Hindlimb muscle (tissue), 1 donor: ENCODE measurements around the gene RPS8. TPM values are rescaled to one million over a fixed set of nuclear protein-coding genes. Genes with fewer than 3 reads are reported as not detected.
"Not testable (repeated sequence)": the region's sequence is repeated elsewhere in the genome, so short reads cannot be mapped to it uniquely, and the experiment has no call there.

Experiments used
- DNase-seq: peaks from one replicate; pipeline ENCODE4 v3.0.0-alpha.2; 2013
- polyA plus RNA-seq: library from polyadenylated mRNA; unstranded; fragments of 120-200 nt; gene quantifications from one replicate; pipeline ENCODE4 v1.2.1, GENCODE V29; 2013; ENCODE audit not compliant: insufficient read length

Gene RPS8
- polyA plus RNA-seq, 1 donor = 2,950 TPM

DNA sequence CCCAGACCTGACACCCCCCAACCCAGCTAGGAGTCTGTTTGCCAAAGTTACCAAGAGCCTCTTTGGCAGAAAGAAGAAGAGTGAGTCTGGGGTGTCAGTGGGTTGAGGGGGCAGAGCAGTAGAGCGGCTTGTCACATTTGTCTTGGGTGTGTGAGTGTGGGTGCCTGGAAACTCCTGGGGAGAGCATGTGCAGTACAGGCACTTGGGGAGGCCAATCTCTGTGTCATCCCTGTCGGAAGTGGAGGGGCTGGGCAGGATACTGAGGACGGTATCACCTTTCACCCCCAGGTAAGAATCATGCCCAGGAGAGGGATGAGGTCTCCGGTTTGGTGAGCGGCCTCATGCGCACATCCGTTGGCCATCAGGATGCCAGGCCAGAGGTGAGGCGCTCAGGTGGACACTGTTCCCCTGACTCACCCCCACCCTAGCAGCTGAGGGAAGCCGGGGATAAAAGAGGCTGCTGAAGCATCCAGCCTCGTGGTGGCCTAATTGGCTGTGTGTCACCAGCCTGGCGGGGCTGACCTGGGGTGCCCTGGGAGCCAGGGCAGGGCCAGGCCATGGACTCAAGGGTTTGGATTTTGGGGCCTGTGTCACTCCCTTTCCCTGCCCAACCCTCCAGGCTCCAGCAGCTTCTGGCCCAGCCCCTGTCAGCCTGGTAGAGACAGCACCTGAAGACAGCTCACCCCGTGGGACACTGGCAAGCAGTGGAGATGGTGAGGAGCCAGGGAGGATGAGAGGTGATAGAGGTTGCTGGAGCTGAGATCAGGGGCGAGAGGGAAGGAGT, 28.2 kb downstream of the RPS8 start:
- DNase-seq = no peak

DNA sequence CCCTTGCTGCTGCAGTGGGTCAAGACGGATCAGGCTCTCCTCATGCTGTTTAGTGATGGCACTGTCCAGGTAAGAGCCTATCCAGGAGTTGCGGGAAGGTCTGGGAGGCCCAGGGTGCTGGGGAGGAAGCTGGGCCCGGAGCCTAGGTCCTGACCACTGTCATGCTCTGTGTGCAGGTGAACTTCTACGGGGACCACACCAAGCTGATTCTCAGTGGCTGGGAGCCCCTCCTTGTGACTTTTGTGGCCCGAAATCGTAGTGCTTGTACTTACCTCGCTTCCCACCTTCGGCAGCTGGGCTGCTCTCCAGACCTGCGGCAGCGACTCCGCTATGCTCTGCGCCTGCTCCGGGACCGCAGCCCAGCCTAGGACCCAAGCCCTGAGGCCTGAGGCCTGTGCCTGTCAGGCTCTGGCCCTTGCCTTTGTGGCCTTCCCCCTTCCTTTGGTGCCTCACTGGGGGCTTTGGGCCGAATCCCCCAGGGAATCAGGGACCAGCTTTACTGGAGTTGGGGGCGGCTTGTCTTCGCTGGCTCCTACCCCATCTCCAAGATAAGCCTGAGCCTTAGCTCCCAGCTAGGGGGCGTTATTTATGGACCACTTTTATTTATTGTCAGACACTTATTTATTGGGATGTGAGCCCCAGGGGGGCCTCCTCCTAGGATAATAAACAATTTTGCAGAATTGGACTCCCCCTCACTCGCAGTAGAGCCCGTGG, 30.1 kb downstream of the RPS8 start:
- DNase-seq = no peak

DNA sequence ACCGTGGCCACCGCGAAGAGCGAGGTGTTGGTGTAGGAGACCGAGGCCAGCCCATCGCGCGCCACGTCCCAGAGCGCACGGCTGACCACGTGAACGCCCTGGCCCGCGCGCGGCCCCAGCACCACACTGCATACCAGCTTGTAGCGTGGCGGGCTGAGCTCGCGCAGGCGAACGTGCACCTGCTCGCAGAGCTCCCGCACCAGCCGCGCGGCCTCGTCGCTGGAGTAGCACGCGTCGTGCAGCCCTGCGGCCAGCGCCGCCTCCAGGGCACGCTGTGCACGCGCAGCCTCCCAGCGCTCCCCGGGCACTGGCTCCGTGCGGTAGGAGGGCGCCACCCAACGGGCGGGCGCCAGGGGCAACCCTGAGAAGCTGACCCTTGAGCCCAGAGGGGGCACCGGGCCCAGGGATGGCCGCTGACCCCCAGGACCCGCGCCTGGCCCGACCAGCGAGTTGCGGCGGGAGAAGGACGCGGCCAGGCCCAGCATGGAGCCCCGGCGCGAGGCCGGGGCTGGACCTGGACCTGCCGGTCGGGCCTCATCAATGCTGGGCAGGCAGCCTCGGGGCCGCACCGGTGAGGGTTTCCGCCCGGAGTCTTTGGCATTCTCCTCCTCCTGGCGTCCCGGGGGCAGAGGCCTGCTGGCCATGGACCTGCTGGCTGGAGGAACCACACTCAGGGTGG, 30.8 kb downstream of the RPS8 start:
- DNase-seq = no peak

DNA sequence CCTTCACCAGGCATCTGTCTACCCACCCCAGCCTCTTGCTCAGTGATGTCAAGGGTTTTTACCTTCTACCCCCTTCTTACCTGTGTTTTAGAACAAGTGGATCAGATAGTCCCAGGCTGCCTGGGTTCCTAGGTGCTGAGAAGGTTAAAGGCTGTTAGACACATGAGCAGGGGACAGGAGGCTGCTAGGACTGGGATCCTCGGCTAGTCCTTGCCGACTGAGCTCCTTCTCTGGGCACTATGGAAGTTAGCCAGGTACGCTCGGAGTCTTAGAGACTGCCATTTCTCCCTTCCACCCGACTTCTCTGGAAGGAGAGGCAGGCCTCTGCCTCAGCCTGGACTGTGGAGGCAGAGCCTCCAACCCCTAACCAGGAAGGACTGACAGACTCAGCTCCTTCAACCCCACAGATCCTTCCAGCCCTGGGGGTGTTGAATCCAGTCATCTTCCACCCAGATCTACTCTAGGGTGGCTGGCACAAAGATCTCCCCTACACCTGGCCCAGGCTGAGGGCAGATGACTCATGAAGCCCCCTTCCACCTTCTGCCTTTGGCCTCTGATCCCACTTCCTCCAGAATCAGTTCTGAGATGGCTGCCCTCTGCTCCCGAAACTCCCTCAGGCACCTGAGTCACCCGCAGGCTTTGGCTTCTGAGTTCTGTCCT, 31.5 kb downstream of the RPS8 start, which contains the start of gene DYNLT4:
Gene DYNLT4 (minus strand): TSS at position 648 of the 660 bp plus-strand sequence. CDS start 683 bp downstream, outside the sequence.
- DNase-seq = no peak

DNA sequence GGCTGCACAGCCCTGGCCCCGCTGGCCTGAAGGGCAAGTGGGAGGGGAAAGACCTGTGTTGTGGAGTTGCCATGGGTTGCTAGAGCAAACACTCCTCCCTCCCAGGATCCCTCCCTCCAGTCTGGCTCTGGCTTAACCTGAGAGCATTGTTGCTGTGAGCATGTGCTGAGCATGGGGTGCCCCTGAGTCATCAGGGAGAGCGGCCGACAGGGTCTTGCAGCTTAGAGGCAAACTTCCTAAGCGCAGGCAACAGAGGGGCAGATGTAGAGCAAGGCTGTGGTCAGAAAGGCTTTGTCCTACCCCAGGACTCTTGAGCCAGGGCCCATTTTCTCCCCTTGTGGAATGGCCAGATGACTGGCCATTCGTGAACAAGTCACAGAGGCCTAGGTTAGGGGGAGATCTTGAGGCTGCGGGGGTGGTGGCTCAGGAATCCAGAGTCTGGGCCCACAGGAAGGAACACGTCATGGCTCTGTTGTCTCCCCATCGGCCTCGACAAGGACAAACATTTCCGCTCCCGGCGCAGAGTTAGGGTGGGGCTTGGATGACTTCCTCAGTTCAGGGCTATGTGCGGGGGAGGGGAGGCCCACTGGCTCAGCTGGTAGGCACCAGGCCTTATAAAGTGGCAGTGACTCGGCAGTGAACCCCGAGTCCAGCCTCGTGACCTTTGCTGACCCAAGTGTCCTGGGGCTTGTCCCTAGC, 32.2 kb downstream of the RPS8 start:
- peak; percentile 95 for DNase-seq

DNA sequence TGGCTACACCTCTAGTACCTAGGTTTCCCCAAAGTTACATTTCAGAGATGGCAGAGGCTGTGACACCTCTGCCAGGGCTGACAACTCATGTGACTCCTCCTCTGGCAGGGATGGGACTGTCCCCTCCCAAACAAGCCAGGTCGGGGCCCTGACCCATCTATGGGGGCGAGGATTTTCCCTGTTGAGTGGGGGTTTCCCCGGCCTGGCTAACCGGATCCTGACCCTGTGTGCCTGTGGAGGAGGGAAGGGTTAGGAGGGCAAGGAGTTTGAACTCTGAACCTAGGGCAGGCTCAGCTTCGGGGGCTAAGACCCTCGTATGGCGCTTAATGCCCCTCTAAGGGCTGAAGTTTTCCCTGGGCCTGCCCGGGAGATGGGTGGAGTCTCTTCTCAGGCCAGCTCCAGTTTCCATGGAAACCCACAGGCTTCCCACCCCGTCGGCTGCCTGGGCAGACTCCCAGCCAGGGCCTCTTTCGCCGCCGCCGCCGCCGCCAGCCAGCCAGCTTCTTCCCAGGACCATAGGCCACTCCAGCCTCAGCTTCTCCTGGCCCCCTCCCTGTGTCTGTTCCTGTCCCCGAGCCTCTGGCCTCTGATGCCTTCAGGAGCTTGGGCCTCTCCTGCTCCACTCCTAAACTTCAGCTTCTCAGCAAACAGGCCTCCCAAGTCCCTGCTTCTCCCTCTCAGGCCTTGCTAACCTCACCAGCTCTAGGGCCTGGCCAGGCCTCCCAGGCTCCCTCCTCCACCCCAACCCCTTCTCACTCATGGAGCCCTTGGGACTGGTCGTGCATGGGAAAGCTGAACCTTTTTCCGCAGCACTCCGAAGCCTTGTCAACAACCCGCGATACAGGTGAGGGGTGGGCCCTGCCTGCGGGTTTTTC, 33.0 kb downstream of the RPS8 start, which contains the start of gene BTBD19:
Gene BTBD19 (plus strand): TSS at position 461 of the 875 bp plus-strand sequence. CDS start 298 bp downstream, at position 759.
- peak; percentile 90 for DNase-seq

DNA sequence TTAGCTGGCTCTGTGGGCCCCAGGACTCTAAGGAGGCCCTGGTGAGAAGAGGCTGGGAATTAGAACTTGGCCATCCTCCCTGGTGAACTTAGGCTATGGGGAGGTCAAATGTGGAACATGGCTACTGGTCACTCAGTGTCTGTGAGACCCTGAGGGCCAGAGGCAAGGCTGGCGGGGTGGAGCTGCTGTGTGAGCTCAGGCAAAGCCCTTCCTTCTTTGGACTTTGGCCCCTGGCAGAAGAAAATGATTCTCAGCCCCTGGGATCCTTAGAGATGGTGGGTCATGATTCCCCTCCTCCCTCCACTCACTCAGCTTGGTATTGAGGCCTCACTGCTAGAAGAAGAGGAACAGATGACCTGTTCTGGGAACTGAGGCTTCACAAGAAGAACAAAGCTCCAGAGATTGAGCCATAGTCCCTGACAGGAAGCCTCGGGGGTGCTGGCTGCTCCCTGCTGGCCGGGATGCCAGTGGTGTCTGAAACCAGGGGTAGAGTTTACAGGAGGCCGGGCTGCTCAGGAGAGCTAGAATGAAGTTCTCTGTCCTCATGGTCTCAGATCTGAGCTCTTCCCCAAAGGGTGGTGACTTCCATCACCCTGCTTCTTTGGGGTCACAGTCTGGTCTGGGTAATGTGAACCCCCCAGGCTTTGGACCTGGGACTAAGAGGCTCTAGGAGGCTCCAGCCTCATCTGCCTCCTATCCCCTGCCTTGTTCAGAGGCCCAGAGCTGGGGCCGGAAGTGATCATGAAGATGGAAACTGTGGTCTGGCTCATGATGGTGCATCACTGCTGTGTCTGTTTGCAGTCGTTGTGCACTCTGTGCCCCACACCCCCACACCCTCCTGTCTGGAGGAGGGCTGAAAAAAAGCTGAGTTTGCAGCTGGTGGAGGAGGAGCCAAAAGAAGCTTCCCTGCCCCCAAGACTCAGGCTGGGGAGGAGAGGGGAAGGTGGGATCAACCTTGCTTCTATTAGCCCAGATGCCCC, 33.9 kb downstream of the RPS8 start:
- DNase-seq = peak; percentile 59

DNA sequence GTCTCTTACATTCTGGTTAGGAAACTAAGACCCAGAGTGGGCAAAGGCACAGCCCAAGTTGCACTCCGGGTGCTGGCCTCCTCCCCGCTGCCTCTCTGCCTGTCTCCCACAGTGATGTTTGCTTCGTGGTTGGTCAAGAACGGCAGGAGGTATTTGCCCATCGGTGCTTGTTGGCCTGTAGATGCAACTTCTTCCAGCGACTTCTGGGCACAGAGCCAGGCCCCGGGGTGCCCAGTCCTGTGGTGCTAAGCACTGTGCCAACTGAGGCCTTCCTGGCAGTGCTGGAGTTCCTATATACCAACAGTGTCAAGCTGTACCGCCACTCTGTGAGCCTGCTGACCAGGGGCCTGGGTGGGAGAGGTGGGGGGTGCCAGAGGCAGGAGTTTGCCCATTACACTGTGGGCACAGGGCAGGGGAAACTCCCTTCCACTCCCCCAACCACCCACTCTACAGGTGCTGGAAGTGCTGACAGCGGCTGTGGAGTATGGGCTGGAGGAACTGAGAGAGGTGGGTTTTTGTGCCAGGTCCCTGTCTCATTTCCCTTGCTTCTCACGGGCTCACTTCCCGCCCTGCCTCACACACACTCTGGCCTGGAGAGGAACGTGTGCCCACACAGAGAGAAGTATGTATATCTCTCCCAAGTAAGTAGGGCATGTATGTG, 34.9 kb downstream of the RPS8 start:
- DNase-seq = no peak

DNA sequence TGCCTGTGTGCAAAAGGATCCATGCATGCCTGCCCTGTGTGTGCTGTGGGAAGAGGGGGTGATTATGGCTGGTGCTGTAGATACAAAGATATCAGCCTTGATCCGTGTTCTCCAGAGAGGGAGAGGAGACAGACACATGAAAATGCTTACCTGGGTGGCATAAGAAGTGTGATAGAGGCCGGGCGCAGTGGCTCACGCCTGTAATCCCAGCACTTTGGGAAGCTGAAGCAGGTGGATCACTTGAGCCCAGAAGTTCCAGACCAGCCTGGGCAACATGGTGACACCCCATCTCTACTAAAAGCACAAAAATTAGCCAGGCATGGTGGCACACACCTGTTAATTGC, 35.4 kb downstream of the RPS8 start:
- DNase-seq = not testable (repeated sequence)

DNA sequence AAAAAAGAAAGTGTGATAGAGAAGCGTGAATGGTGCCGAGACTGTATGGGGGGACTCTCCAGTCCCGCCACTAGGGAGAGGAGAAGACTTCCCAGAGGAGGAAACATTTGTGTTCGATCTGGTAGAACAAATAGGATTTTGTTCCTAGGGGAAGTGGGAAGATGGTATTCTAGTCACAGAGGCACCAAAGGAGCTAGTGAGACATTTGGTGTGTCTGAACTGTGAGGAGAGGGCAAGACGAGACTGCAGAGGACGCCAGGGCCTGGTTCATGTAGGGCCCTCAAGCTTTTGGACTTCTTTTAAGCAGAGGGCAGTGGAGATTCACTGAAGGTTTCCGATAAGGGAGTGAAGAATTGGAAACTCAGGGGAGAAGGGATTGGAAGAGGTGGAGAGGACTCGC, 35.9 kb downstream of the RPS8 start:
- DNase-seq = no peak

DNA sequence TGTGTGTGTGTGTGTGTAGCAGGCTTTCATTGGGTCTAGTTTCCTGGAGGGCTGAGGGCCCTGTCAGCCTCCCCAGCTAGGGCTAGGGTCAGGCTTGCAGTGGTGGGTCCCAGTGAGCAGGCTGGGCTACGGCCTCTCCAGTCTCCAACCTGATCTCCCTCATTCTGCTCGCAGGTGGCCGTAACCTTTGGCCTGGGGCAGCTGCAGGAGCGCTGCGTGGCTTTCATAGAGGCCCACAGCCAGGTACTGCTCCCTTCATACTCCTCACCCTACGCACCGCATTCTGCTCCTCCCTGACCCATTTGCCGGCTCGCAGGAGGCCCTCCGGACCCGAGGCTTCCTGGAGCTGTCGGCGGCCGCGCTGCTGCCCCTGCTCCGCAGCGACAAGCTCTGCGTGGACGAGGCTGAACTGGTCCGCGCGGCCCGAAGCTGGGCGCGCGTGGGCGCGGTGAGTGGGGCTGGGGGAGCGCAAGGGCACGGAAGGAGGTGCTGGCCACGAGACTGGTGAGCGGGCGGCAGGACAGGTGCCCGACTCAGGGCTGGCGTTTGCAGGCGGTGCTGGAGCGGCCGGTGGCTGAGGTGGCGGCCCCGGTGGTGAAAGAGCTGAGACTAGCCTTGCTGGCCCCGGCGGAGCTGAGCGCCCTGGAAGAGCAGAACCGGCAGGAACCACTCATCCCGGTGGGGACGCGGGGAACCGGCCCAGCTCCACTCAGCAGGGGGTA, 37.6 kb downstream of the RPS8 start:
- no peak for DNase-seq

DNA sequence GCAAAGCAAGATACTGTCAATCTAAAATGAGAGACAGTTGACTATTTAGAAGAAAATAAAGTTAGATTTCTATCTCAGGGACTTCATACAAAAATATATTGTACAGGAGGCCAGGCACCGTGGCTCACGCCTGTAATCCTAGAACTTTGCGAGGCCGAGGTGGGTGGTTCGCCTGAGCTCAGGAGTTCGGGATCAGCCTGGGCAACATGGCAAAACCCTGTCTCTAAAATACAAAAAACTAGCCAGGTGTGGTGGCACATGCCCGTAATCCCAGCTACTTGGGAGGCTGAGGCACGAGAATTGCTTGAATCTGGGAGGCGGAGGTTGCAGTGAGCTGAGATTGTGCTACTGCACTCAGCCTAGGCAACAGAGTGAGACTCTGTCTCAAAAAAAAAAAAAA, 40.6 kb downstream of the RPS8 start:
- not testable (repeated sequence) for DNase-seq

DNA sequence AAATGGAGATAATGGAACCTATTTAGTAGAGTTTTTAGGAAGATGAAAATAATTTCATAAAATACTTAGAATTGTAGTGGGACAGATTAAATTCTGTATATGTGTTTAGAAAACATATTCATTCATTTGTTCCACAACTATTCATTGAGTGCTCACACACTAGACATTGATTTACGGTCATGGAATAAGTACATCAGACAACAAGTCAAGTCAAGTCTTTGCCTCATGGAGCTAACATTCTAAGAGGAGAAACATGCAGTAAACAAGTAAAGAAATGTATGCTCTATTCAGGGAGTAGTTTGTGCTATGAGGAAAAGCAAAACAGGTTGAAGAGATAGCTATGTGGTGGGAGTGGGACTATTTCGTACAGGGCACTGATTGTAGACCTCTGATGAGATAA, 42.0 kb downstream of the RPS8 start:
- DNase-seq = no peak

DNA sequence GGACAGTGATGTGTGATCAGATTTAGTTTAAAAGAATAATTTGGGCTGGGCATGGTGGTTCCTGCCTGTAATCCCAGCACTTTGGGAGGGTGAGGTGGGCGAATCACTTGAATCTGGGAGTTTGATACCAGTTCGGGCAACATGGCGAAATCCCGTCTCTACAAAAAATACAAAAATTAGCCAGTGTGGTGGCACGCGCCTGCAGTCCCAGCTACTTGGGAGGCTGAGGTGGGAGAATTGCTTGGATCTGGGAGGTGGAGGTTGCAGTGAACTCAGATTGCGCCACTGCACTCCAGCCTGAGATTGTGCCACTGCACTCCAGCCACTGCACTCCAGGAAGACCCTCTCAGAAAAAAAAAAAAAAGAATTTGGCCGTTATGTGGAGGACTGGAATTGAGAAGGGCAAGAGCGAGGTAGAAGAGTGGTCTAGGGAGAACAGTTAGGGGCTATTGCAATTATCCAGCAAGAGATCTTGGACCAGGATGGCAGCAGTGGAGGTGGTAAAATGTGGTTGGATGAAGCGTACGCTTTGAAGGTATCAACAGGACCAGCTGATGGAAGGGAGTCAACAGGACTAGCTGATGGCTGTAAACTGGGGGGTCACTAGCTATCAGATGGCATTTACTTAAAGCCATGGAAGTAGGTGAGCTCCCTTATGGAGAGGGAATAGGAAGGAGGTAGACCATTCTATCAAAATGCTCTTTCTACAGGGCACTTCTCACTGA, 42.6 kb downstream of the RPS8 start:
- DNase-seq = no peak

DNA sequence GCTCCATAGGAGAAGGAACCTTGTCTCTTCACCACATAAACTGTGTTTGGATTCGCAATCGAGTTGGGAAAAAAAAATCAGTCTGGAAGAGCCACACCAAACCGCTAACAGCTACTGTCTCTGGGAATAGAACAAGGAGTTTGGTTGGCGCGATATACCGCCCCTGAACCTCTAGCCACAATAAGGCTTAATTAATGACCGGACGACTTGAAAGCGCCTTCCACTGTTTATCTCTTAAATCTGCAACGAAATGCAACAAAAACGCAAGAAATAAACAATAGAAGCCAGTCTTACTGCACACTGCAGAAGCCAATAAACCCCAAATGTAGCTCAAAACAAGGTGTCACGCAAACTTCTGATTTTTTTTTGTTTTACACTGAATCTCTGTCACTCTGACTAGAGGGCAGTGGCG, 43.9 kb downstream of the RPS8 start:
- no peak for DNase-seq

DNA sequence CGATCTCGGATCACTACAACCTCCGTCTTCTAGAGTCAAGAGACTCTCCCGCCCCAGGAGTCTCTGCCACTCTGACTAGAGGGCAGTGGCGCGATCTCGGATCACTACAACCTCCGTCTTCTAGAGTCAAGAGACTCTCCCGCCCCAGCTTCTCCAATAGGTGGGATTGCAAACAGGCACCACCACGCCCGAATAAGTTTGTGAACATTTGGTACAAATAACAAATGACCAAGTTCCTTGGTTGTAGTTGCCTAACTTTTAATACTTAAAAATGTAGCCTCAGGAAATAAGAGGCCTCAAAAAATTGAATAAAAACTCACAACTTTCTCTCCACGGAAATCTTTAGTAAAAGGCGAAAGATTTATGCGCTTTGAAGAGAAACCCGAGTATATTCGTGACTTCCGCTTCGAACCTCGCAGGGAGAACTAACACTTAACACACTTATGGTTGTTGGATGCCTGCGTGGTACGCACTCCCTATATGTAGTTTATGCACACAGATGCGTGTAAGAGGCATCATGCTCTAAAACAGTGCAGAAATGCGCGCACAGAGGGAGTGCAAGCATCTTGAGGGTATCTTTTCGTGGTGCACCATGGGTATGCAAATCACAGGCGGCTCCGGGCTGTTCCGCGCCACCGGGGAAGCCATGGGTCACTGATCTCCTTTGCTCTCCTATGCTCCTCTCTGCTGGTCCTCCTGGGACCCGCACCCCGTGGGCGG, 44.4 kb downstream of the RPS8 start:
- peak; percentile 83 for DNase-seq
